Loucy (cell line): Measurements from ENCODE around the gene TOR4A.

Source experiments
- H2AFZ ChIP-seq: fragments of 200-600 bp; sonication (generic); 2 replicates; pipeline ENCODE4 v1.6.0; 2016; ENCODE audit warnings: antibody characterized with exemption, mild to moderate bottlenecking, low read length, moderate library complexity
- H3F3A ChIP-seq: fragments of 200-600 bp; 2 replicates; pipeline ENCODE4 v1.6.0; 2016; ENCODE audit warnings: antibody characterized with exemption, low read depth, mild to moderate bottlenecking
- H3K27me3 ChIP-seq: fragments of 200-600 bp; sonication (generic); 2 replicates; pipeline ENCODE4 v1.6.1; 2014; ENCODE audit warnings: low read length, mild to moderate bottlenecking; ENCODE audit not compliant: insufficient read depth, poor library complexity, severe bottlenecking
- H3K36me3 ChIP-seq: fragments of 200-600 bp; sonication (generic); 2 replicates; pipeline ENCODE4 v1.6.1; 2016; ENCODE audit warnings: low read length; ENCODE audit not compliant: insufficient read depth
- H3K4me1 ChIP-seq: fragments of 200-600 bp; sonication (generic); 2 replicates; pipeline ENCODE4 v1.5.1; 2014; ENCODE audit warnings: low read length, mild to moderate bottlenecking; ENCODE audit not compliant: insufficient read depth, poor library complexity, severe bottlenecking
- H3K4me2 ChIP-seq: fragments of 200-600 bp; sonication (generic); 2 replicates; pipeline ENCODE4 v1.6.0; 2014; ENCODE audit warnings: antibody characterized with exemption, low read length, low read depth, mild to moderate bottlenecking; ENCODE audit not compliant: poor library complexity, severe bottlenecking
- H3K4me3 ChIP-seq: fragments of 200-600 bp; sonication (generic); 2 replicates; pipeline ENCODE4 v1.5.1; 2014; ENCODE audit warnings: low read length, mild to moderate bottlenecking, mixed read lengths; ENCODE audit not compliant: poor library complexity, severe bottlenecking
- H3K79me2 ChIP-seq: fragments of 200-600 bp; sonication (generic); 2 replicates; pipeline ENCODE4 v1.6.1; 2014; ENCODE audit warnings: low read length; ENCODE audit not compliant: insufficient read depth
- H3K9ac ChIP-seq: fragments of 200-600 bp; sonication (generic); 2 replicates; pipeline ENCODE4 v1.6.0; 2014; ENCODE audit warnings: mild to moderate bottlenecking, low read depth, low read length, moderate library complexity; ENCODE audit not compliant: poor library complexity, severe bottlenecking
- H3K9me2 ChIP-seq: fragments of 200-600 bp; sonication (generic); replicated peaks from 2 replicates; pipeline ENCODE4 v1.6.1; 2016; ENCODE audit warnings: low read depth, low read length, mixed read lengths
- H3K9me3 ChIP-seq: fragments of 200-600 bp; sonication (generic); 2 replicates; pipeline ENCODE4 v1.6.1; 2014; ENCODE audit warnings: mild to moderate bottlenecking, antibody characterized with exemption, low read length, low read depth; ENCODE audit not compliant: insufficient read depth
- H4K20me1 ChIP-seq: fragments of 200-600 bp; sonication (generic); 2 replicates; pipeline ENCODE4 v1.6.0; 2014; ENCODE audit warnings: antibody characterized with exemption, low read length, mild to moderate bottlenecking; ENCODE audit not compliant: insufficient read depth, poor library complexity, severe bottlenecking
- CTCF ChIP-seq: fragments of 200-600 bp; sonication (generic); conservative IDR thresholded peaks from 2 replicates; pipeline ENCODE4 v1.5.1; 2014; ENCODE audit warnings: mild to moderate bottlenecking, antibody characterized with exemption, low read length
- EZH2phosphoT487 ChIP-seq: fragments of 200-600 bp; IDR thresholded peaks from 2 replicates; pipeline ENCODE4 v1.6.1; 2018; ENCODE audit warnings: antibody characterized with exemption, mild to moderate bottlenecking, moderate library complexity, borderline replicate concordance

Gene TOR4A

GRCh38 chr9:137231372-137232039 lies 46.0 kb upstream of the TOR4A start:
- TF ChIP-seq EZH2phosphoT487: no peak
- no peak for TF ChIP-seq CTCF
- no peaks in the 10 kb centered on the region for H3K36me3 ChIP-seq
- H3K79me2 ChIP-seq: no peaks in the 10 kb centered on the region
- no peak overlapping the region for H2AFZ ChIP-seq
- H4K20me1 ChIP-seq: no peaks in the 10 kb centered on the region
- no peaks in the 10 kb centered on the region for H3F3A ChIP-seq
- no peaks in the 10 kb centered on the region for H3K9me2 ChIP-seq
- H3K9ac ChIP-seq: no peak overlapping the region
- no peaks in the 10 kb centered on the region for H3K9me3 ChIP-seq
- no peaks in the 10 kb centered on the region for H3K4me1 ChIP-seq
- H3K4me3 ChIP-seq: no peak overlapping the region
- no peak overlapping the region for H3K4me2 ChIP-seq
- no peaks in the 10 kb centered on the region for H3K27me3 ChIP-seq

GRCh38 chr9:137232101-137232500 lies 45.4 kb upstream of the TOR4A start:
- no peak overlapping the region for H3K9ac ChIP-seq

GRCh38 chr9:137232510-137232909 lies 45.0 kb upstream of the TOR4A start:
- Histone ChIP-seq H3K9me3 (no peaks in the 10 kb centered on the region), H2AFZ (no peak overlapping the region), H3K79me2 (peaks cover 2% of the 10 kb centered on the region; the same call in 1 of the 2 replicates), H3K4me3 (no peak overlapping the region), H3K36me3 (no peaks in the 10 kb centered on the region), H4K20me1 (no peaks in the 10 kb centered on the region), H3K4me1 (peaks cover 10% of the 10 kb centered on the region), H3F3A (no peaks in the 10 kb centered on the region), H3K9me2 (no peaks in the 10 kb centered on the region), H3K4me2 (no peak overlapping the region), H3K27me3 (no peaks in the 10 kb centered on the region), H3K9ac (no peak overlapping the region)
- TF ChIP-seq CTCF: no peak
- no peak for TF ChIP-seq EZH2phosphoT487

More at GRCh38 chr9:137232101-137232500, 45.4 kb upstream of the TOR4A start:
- Histone ChIP-seq H4K20me1 (no peaks in the 10 kb centered on the region), H3K9me2 (no peaks in the 10 kb centered on the region), H3K4me1 (peaks cover 6% of the 10 kb centered on the region), H3F3A (no peaks in the 10 kb centered on the region), H3K27me3 (no peaks in the 10 kb centered on the region), H2AFZ (no peak overlapping the region), H3K79me2 (no peaks in the 10 kb centered on the region), H3K4me3 (no peak overlapping the region), H3K4me2 (no peak overlapping the region), H3K36me3 (no peaks in the 10 kb centered on the region), H3K9me3 (no peaks in the 10 kb centered on the region)
- no peak for TF ChIP-seq CTCF
- no peak for TF ChIP-seq EZH2phosphoT487
